HG02623 (cell line): Measurements from ENCODE around the gene PHACTR1.

Experiments used
- ATAC-seq: cut with Tn5 transposase; IDR thresholded peaks from one replicate; pipeline ENCODE4 v1.9.1; 2021; ENCODE audit warnings: moderate library complexity; ENCODE audit not compliant: unreplicated experiment

PHACTR1 gene

DNA sequence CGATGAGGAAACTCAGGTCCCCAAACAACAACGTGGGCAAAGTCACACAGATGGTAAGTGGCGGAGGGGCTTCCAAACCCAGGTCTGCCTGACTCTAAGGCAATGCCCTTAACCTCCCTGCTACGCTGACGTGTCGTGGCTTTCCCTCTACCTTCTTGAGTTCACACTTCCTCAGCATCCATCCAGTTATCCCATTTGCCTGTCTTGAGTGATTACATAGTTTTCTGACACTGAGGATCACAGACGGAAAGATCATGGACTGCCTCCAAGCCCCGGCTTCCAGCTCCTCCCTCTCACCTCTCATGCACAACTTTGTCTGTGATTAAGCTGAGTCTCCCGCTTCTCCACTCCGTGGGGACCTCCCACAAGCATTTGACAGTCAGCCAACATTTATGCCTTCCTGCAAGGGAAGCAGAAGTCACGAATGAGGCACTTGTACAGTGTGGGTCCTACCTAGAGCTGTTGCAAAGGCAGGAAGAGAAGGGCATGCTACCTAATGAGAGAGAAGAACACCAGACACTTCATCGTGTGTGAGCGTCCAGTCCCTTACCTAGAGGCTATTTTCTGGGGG is 578.0 kb downstream of the PHACTR1 start:
- ATAC-seq: no peak

DNA sequence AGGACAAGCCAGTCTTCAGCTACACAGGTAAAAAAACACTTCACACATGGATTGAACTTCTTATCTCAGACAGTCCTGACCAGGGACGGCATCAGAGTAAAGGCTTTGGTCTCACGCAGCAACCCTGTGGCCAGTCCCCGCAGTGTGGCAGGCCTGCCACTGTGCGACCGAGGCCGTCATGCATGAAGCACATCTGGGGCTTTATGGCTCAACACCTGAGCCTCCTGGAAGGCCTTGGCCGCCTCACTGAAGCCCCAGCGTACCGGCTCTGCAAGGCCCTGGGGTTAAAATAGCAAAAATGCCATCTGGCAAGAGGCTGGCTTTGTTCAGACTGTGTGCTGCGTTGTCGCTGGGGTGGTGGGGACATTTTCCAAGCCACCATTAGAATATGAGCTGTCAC is 579.0 kb downstream of the PHACTR1 start:
- no peak for ATAC-seq

DNA sequence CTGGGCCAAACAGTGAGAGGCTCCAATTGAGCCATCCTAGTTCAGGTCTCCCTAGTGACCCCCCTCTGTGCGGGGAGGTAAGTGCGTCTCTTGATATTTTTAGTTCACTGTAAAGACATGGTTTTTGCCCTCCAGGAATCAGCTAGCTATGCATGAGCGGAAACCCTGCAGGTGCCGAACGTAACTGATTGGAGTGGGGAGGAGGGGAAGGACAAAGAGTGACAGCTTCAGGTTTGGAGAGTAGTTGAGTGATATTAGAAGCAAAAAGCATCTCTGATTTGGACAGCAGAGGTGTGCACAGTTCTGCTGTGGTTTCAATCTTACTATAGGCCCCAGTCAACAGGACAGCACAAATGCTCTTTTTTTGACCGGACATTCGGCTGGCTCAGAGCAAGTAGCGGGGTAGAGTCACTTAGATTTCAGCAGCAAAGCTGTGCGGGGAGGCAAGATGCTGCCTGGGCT is 580.0 kb downstream of the PHACTR1 start:
- no peak for ATAC-seq

DNA sequence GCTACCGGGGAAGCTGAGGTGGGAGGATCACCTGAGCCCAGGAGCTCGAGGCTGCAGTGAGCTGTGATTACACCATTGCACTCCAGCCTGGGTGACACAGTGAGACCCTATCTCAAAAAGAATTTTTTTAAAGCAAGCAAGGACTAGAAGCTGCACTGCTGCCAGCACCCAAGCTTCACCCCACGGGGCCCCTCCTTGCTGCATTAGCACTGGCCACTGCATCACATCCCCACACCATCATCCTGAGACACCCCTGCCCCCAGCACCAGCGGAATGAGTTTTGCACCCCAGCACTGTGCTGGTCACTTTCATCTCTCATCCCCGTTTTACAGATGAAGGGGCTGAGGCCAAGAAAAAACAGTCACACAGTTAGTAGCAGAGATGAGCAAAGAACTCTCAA is 580.8 kb downstream of the PHACTR1 start:
- ATAC-seq: no peak

DNA sequence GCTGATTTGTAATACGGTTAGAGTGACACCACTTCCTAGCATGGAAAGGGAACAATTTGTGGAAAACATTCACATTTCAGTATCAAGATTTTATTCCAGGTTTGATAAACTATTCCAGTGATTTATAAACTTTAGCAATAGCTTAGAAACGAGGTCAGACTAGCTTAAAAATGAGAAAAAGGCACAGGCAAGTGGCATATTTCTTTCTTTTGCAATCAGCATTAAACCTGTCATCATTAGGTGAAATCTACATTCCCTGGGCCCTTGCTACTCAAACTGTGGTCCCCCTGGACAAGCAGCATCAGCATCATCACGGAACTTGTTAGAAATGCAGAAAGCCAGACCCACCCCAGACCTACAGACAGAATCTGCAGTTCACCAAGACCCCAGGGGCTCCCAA is 581.9 kb downstream of the PHACTR1 start:
- no peak for ATAC-seq

DNA sequence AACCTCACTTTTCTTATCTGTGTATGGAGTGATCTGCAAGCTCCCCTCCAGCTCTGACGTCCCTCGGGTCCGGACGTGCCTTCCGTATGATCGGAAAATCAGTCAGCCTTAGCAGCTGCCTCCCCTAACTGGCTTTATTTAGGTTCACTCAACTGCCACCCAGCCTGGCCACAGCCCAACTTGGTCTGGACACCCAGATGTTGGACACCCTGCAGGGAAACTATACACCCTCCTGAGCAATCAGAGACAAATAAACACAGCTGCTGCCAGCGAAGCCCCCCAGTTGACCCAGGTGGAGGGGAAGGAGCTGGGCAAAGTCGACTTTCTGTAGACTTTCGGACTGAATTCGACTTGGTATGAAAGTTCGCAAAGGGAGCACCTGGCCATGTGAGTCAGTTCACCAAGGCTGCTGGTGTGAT is 582.8 kb downstream of the PHACTR1 start:
- no peak for ATAC-seq

DNA sequence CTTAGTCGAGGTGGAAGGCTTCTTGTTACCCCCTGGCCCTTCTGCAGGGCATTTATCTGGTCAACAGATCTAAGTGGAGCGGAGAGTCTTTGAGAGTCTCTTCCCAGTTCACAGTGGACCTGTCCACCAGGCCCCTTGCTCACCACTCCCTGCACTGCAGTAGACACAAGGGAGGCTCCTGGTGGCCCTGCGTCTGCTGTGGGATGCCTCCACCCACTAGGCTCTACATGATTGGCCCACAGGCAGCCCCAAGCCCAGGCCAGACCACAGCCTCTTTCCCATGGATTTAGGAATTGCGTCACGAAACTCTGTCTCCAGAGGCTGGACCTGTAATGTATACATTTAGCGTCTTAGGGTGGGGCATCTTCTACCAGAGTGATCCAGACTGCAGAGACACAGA is 583.4 kb downstream of the PHACTR1 start:
- ATAC-seq: no peak

DNA sequence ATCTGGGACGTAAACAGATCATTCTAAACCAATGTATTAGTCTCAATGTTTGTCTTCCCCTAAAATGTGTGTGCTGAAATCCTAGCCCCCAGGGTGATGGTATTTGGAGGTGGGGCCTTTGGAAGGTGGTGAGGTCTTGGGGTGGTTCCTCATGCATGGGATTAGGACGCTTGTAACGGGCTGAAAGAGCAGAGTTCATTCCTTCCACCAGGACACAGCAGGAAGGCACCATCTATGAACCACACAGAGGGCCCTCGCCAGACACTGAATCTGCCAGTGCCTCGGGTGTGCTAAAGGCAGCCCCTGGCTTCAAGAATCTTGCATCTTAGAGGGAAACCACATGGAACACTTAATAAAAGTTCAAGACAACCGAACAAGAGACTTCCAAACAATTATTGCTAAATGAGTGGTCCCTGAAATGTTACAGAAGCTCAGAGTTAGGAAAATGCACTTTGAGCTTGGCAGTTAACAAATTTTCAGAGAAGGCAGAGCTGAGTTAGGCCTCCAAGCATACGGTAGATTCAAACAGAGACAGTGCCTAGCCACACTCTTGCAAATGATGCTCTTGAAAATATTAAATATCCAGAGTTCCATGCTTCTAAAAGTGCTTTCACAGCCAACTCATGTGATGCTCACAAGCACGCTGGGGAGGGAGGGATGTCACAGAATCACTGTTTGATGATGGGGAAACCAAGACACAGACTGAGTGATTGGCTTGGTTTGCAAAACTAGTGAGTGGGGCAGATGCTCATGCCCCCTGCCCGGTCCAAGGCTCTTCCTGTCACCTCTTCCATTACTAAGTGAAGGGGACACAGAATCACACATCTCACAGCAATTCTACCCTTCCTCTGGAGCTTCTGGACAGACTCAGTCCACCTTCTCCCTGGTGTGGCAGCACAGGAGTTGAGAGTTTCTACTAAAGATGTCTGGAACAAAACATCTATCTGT is 584.4 kb downstream of the PHACTR1 start:
- no peak for ATAC-seq

DNA sequence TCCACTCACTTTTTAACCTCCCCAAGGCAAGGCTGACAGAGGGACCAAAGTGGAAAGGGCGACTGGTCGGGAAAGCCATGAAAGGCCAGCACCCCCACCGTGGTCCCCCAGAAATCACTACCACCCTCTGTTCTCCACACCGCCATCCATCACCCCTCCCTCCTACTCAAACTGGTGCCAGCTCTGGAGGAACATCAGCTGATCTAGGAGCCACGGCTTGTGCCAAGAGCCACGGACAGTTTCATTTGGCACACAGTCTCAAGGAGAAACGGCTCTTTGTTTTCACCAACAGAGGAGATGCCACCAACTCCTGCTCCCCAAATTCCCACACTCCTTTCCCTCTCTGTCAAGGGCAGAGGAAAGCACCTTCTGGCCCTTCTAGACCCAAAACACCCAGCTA is 585.7 kb downstream of the PHACTR1 start:
- no peak for ATAC-seq

DNA sequence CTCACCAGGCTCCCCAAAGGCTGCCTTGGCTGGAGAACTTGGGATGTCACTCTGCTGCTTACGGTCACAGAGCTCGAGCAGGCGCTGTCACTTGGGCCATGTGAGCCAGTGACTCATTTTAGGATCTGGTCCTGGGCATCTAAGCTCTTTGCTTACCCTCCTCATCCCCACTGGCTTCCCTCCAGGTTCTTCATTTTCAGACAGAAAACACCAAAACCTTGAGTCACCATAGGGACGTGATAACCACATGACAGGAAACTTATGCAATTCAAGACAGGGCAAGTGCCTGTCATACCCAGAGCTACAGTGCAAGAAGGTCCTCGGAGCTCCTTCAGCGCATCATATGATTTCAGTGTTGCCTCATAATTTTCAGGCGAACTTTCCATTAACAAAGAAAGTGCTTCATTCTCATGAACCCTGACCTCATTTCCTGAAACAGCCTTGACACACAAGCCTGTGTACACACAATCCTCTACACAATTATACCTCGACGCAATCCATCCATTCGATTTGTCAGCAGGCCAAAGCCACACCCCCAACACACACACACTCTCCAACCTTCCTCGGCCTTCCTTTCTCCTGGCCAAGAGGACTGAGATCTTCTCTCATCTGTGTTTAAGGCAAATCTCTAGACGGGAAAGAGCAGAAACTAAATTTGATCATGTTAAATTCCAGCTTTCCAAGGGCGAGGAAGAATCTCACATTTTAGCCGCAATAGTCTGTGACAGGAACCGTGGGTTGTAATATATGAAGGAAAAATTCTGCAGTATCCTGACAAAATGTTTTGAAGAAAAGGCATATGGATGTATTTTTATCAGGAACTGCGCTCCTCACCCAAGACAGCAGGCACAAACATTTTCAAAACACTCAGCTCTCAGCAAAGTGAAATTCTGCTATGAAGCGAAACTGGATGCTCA is 586.4 kb downstream of the PHACTR1 start:
- peak; percentile 54 for ATAC-seq

DNA sequence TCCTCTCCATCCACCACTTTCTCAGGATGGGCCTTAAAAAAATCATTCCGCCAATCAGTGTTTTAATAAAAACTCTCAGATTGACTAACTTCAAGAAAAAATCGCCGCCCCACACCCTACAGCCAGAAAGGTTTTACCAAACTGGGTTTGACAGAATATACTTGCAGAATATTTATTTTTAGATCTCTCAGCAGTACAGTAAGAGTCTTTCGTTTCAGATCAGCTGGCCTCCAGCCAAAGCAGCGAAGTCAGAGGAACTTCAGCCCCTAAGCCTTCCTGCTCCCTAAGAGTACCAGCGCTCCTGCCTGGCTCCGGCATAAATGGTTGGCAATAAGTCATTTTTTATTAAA is 587.1 kb downstream of the PHACTR1 start:
- ATAC-seq: peak; percentile 40

DNA sequence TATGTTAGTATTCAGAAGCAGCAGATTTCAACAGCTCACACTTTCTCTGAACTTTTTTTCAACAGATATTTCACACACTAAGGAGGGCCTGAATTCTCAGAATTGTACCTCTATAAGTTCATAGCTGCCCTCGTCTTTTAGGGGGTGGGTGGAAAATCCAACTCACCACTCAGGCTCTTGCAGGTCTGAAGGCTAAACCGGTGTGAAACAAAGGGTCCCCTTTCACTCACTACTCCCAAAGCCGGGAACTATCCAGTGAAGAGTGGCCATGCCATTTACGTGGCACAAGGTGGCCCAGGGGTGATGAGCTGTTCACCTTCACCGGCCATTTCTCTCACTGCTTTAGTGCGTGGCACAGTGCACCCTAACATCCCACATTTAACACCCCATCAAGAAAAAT is 587.5 kb downstream of the PHACTR1 start:
- no peak for ATAC-seq

DNA sequence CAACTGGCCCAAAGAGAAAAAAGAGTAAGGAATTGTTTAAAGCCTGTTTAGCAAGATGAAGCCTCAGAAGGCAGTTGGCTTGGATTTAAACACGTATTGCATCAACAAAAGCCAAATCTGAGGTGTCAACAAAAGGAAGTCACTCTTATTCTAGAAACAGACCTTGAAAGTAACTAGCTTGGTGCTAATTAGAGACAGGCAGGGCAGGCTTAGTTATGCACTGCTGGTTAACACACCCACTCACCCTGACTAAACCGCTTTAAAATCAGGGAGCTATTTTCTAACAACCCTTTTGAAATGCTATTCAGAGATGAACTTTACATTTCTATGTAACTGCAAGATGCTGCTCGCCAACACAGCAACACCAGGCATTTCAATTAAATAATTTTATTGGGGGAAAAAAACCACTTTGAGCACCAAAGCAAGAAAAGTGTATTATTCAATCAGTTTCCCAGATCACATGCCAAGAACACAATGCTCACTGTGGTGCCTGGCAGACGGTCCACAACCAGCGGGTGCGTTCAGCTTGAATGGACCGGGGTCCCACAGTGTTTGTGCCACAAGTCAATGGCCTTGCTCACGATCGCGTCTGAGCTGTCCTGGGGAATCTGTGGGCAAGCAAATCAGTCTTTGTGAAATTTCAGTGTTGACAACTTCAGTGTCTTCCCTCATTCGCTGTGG is 588.2 kb downstream of the PHACTR1 start:
- ATAC-seq: peak; percentile 37

DNA sequence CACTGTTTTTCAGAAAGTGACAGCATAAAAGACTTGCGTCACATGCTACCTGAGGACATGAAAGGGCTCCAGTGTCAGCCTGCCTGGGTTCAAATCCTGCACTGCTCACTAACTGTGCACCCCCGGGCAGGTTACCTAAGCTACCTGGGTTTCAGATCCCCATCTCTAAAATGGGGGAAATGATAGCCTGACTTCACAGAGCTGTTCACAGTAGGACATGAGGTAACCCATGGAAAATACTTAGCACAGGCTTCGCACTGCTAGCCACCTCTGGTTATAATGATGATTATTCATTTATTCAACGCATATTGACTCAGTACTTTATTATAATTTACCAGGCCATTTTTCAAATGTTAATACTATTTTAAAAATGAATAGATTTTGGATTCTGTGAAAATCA is 588.7 kb downstream of the PHACTR1 start:
- no peak for ATAC-seq

DNA sequence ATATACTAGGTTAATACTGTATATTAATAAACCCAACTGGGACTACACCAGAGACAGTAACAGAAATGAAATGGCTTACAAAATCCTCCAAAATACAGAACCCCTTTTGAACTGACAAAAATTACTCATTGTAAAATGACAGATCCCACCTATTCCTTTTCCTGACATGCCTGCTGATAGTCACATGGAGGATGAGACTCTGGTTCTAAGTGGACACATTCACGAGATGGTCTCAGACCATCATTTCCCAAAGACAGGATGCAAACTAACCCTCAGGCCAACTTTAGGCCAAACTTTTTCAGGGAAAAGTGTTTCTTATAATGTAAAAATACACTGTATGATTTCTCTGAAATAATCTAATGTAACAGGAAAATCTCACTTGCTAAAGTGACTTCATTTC is 589.2 kb downstream of the PHACTR1 start:
- ATAC-seq: no peak

DNA sequence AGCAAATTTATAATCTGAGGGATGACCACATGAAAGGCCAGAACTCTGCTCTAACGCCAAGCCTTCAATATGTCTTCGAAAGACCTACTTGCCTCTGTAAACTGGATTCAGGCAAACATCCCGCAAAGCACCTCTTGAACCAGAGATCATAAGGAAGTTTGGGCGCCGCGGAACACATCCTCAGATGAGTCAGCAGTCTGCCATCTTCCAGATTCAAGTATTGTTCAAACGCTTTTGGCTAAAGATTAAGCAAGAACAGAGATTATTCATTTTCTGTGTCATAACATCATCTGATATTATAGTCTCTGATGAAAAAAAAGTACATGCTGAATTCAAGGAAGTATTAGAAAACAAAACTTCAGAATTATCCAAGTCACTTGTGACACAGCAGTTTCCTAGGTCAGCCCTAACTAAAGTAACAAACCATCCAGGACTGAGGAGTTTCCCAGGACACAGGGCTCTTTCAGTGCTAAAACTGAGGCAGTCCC is 591.0 kb downstream of the PHACTR1 start:
- no peak for ATAC-seq

DNA sequence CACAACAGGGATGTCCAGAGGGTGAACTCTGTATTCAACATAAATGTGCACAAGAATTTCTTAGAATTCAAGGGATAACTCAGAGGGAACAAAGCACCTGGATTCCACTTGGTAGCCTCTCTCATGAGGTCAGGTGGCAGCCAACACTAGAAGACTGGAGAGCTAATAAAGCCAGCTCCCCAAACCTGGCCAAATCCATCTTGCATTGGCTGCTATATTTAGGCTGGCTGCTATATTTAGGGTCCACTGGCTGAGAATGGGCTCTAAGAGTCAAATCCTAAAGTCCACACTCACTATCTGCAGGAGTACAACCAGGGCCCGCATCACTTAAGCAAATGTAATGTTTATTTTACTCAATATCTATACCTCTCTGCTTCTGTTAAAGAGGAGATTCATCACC is 591.8 kb downstream of the PHACTR1 start:
- no peak for ATAC-seq

DNA sequence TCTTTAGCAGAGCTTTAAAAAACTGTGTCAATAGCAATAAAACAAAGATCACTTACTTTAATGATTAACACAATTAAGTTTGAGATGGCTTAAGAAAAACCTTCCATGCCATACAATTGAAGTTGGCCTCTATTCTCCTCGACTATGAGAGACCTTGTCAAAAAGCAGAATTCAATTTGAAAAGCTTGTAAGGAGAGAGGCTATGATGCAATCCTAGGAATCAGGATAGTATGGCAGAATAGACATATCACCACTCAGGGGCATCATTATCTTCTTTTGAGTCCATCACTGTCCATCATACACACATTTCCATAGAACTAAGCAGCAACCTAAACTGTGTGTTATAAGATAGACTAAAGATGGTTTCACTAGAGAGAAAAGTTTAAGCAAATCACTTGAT is 594.6 kb downstream of the PHACTR1 start:
- no peak for ATAC-seq

DNA sequence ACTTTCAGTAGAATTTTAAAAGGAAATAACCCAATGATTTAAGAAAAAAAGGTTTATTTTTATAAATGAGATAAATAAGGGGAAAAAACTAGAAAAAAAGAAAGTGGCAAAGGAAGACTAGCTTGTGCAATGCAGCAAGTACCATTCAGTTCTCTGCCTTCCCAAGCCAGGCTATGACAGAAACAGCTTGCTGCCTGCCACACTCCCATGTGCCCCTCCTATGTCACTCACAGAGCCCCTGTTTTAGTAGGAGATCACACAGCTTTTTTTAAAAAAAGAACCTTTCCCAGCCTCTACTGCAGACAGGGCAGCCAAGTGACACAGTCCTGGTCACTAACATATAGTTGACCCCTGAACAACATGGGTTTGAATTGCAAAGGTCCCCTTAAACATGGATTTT is 598.2 kb downstream of the PHACTR1 start:
- no peak for ATAC-seq

DNA sequence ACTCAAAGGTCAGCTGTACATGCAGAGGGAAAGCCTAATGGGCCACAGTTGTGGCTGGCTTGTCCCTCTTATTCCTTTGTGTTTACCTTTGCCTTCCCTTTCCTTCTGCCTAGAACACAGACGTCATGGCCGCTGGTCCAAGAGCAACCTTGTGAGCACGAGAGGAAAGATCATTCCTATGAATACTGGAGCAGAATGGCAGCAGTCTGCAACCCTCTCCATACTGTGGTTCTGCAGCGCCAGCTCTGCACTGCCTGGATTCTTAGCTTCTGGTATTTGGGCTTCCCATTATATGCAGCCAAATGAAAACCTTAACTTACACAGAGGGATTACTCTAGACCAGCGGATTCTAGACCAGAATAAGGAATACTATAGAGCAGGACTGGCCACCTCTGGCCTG is 599.3 kb downstream of the PHACTR1 start:
- no peak for ATAC-seq

DNA sequence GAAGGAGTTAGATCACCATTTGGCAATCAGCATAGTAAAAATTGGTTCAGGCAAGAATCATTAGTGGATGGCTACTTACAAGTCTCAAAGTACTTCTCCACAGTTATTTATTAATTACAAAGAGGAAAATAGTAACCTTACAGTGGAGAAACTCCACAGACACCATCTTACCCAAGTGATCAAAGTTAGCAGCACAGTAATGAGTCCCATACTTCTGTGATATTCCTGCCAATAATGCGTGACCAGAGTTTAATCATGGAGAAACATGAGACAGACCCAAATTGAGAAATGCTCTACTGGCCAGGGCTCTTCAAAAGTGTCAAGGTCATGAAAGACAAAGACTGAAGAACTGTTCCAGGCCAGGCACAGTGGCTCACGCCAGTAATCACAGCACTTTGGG is 602.3 kb downstream of the PHACTR1 start:
- no peak for ATAC-seq
